ENCODE results near the gene FGF19. TPM values are rescaled to one million over a fixed set of nuclear protein-coding genes. Genes with fewer than 3 reads are reported as not detected.

Gene FGF19
- total RNA-seq, 8 experiments from 2014 or later, result 0.20 to 1.1 (median 0.35) TPM; not detected in 2

DNA sequence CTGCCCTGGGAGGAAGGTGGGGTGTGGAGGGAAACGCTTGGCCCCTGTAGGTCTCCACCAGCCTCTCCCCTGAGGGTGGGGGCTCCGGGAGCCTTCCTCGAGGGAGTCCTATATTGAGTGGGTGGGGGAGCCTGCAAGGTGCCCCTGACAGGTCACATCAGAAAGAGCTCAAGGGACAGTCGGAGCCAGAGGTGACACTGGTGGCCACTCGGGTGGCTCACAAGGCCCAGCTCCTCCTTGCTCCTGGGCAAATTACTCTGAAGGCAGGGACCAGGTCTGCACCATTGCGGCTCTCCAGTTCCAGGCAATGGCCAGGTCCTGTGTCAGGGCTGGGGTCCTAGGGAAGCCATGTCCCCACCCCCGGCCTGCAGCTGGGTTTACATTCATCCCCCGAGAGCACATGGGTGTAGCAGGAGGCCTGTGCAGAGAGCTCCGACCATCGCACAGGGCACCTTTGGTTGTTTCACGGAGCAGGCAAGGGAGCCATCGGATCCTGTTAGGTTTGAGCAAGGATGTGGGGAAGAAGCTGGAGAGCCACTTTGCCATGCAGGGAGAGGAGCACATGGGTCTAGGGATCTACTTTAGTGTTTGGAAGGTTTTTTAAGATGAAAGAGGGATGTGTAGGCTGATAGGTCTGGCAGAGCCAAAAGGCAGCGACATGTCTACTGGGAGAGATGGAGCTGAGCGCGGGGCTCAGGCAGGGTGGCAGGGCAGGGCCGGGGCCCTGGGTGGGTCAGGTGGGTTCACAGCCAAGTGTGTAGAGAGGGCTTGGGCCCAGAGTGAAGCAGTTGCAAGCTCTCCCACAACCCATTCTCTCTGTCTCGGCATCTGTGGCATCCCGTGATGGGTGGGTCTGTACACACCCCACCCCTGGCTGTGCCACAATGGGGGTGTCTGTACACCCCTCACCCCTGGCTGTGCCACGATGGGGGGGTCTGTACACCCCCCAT, 48.1 kb downstream of the FGF19 start:
- Histone ChIP-seq H3K27ac (no peak overlapping the region), H3K4me3 (no peak overlapping the region), H3K4me1 (replicated peaks in 1 of 2) (peaks cover 12 to 26% of the 10 kb centered on the region in 2 donors)
- ATAC-seq (replicated peaks in 6 of 8), result peak in 3 of 8 experiments; percentile 8 to 12 (median 9)
- in situ Hi-C loops (cut with MboI; ENCODE audit: low pct_unique_long_range_greater_than_20kb in 2 of 9, low sequenced_read_pairs in 9 of 9, unreplicated experiment in 9 of 9), result loop anchor here in 5 of 9 experiments (10.0 to 25.0 kb wide), 4 partner anchors 368 to 1393 kb away; partner anchors contain the start of genes C11orf24 (in 1 of the 5) and MYEOV (in 1 of the 5)
- WGBS, 10 experiments, result 80 to 100% (median 94%) methylated on average over 1 to 10 of the region's 19 CpGs; no CpG with 5 or more reads in 3 of the 10 experiments

DNA sequence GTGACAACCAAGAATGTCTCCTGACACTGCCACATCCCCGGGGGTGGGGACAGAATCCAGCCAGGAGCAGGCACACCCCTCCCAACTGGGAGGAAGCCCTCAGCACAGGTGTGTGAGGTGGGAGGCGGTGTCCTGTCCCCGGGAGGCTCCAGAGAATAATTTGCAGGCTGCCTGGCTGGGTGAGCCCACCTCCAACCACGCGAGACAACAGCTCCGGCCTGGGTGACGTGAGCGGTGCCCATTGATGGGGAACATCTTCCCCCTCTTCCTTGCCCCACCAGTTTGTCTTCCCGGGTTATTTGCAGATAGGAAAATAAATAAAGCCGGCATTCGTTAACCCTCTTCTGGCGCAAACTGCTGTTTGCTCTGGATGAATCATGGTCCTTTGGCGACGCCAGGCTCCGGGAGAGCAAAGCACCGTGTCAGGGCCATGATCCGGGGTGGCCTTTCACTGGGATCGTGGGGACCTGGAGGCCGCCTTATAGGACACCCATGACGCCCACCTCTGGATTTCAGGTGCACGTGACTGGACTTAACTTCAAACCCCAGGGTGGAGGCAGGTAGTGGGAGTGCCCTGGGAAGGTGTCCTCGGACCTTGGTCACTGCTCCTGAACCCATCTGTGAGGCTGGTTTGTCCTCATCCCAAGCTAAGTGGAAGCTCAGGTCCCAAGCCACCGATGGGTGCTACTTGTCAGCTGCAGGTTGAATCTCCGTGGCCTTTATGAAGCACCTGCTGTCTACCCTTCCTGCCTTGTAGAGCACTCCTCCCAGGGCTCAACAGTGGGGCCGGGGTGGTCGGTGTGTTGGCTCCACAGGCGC, 49.0 kb downstream of the FGF19 start:
- Histone ChIP-seq H3K4me3 (no peak overlapping the region), H3K4me1 (replicated peaks in 1 of 2) (peaks cover 12 to 26% of the 10 kb centered on the region in 2 donors), H3K27ac (no peak overlapping the region)
- peak in 3 of 8 experiments; percentile 1 to 5 (median 3) for ATAC-seq (replicated peaks in 6 of 8)
- in situ Hi-C loops (cut with MboI; ENCODE audit: low pct_unique_long_range_greater_than_20kb in 2 of 9, low sequenced_read_pairs in 9 of 9, unreplicated experiment in 9 of 9), result loop anchor here in 5 of 9 experiments (10.0 to 25.0 kb wide), 4 partner anchors 368 to 1393 kb away; partner anchors contain the start of genes C11orf24 (in 1 of the 5) and MYEOV (in 1 of the 5)
- WGBS, 10 experiments, result 62 to 93% (median 80%) methylated on average over 1 to 19 of the region's 27 CpGs; no CpG with 5 or more reads in 4 of the 10 experiments

DNA sequence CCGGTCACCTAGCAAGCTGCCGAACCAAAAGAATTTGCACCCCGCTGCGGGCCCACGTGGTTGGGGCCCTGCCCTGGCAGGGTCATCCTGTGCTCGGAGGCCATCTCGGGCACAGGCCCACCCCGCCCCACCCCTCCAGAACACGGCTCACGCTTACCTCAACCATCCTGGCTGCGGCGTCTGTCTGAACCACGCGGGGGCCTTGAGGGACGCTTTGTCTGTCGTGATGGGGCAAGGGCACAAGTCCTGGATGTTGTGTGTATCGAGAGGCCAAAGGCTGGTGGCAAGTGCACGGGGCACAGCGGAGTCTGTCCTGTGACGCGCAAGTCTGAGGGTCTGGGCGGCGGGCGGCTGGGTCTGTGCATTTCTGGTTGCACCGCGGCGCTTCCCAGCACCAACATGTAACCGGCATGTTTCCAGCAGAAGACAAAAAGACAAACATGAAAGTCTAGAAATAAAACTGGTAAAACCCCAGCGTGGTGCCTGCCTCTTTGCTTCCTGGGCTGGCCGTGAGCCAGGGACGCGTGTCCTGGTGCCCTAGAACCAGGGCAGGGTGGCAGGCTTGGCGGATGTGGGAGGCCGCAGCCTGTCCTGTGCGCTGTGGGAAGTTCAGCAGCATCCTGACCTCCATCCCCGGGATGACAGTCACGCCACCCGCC, 49.7 kb downstream of the FGF19 start:
- 67 to 100% (median 88%) methylated on average over 1 to 13 of the region's 38 CpGs; no CpG with 5 or more reads in 4 of the 10 experiments for WGBS, 10 experiments
- no peak overlapping the region for H3K27ac ChIP-seq
- H3K4me3 ChIP-seq, result no peak overlapping the region
- H3K4me1 ChIP-seq (replicated peaks in 1 of 2), result peaks cover 12 to 25% of the 10 kb centered on the region in 2 donors
- ATAC-seq (replicated peaks in 6 of 8), result no peak
- in situ Hi-C loops (cut with MboI; ENCODE audit: low pct_unique_long_range_greater_than_20kb in 2 of 9, low sequenced_read_pairs in 9 of 9, unreplicated experiment in 9 of 9), result loop anchor here in 5 of 9 experiments (10.0 to 25.0 kb wide), 4 partner anchors 367 to 1392 kb away; partner anchors contain the start of genes C11orf24 (in 1 of the 5) and MYEOV (in 1 of the 5)

DNA sequence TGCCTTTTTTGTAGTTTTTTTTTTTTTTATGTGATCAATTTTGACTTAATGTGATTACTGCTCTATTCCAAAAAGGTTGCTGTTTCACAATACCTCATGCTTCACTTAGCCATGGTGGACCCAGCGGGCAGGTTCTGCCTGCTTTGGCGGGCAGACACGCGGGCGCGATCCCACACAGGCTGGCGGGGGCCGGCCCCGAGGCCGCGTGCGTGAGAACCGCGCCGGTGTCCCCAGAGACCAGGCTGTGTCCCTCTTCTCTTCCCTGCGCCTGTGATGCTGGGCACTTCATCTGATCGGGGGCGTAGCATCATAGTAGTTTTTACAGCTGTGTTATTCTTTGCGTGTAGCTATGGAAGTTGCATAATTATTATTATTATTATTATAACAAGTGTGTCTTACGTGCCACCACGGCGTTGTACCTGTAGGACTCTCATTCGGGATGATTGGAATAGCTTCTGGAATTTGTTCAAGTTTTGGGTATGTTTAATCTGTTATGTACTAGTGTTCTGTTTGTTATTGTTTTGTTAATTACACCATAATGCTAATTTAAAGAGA, 50.3 kb downstream of the FGF19 start:
- H3K4me1 ChIP-seq (replicated peaks in 1 of 2), result peaks cover 10 to 20% of the 10 kb centered on the region in 2 donors
- 83 to 100% (median 93%) methylated on average over 1 to 21 of the region's 23 CpGs; no CpG with 5 or more reads in 2 of the 10 experiments for WGBS, 10 experiments
- H3K27ac ChIP-seq, result no peak overlapping the region
- no peak for ATAC-seq (replicated peaks in 6 of 8)
- in situ Hi-C loops (cut with MboI; ENCODE audit: low pct_unique_long_range_greater_than_20kb in 2 of 9, low sequenced_read_pairs in 9 of 9, unreplicated experiment in 9 of 9), result loop anchor here in 5 of 9 experiments (10.0 to 25.0 kb wide), 4 partner anchors 366 to 1391 kb away; partner anchors contain the start of genes C11orf24 (in 1 of the 5) and MYEOV (in 1 of the 5)
- no peak overlapping the region for H3K4me3 ChIP-seq

DNA sequence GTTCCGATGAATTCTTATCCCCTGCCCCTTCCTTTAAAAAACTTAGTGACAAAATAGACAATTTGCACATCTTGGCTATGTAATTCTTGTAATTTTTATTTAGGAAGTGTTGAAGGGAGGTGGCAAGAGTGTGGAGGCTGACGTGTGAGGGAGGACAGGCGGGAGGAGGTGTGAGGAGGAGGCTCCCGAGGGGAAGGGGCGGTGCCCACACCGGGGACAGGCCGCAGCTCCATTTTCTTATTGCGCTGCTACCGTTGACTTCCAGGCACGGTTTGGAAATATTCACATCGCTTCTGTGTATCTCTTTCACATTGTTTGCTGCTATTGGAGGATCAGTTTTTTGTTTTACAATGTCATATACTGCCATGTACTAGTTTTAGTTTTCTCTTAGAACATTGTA, 50.8 kb downstream of the FGF19 start:
- Histone ChIP-seq H3K4me3 (no peak overlapping the region), H3K4me1 (replicated peaks in 1 of 2) (peaks cover 10 to 20% of the 10 kb centered on the region in 2 donors), H3K27ac (no peak overlapping the region)
- no peak for ATAC-seq (replicated peaks in 6 of 8)
- WGBS, 10 experiments, result 45 to 100% (median 89%) methylated on average over 1 to 8 of the region's 11 CpGs; no CpG with 5 or more reads in 1 of the 10 experiments
- in situ Hi-C loops (cut with MboI; ENCODE audit: low pct_unique_long_range_greater_than_20kb in 2 of 9, low sequenced_read_pairs in 9 of 9, unreplicated experiment in 9 of 9), result loop anchor here in 5 of 9 experiments (10.0 to 25.0 kb wide), 4 partner anchors 366 to 1391 kb away; partner anchors contain the start of genes C11orf24 (in 1 of the 5) and MYEOV (in 1 of the 5)

DNA sequence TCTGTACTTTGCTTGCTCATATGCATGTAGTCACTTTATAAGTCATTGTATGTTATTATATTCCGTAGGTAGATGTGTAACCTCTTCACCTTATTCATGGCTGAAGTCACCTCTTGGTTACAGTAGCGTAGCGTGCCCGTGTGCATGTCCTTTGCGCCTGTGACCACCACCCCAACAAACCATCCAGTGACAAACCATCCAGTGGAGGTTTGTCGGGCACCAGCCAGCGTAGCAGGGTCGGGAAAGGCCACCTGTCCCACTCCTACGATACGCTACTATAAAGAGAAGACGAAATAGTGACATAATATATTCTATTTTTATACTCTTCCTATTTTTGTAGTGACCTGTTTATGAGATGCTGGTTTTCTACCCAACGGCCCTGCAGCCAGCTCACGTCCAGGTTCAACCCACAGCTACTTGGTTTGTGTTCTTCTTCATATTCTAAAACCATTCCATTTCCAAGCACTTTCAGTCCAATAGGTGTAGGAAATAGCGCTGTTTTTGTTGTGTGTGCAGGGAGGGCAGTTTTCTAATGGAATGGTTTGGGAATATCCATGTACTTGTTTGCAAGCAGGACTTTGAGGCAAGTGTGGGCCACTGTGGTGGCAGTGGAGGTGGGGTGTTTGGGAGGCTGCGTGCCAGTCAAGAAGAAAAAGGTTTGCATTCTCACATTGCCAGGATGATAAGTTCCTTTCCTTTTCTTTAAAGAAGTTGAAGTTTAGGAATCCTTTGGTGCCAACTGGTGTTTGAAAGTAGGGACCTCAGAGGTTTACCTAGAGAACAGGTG, 51.8 kb downstream of the FGF19 start:
- WGBS, 10 experiments, result 80 to 100% (median 97%) methylated on average over 1 to 12 of the region's 15 CpGs
- no peak for ATAC-seq (replicated peaks in 6 of 8)
- H3K4me1 ChIP-seq (replicated peaks in 1 of 2), result peaks cover 9 to 11% of the 10 kb centered on the region in 2 donors
- H3K4me3 ChIP-seq, result no peak overlapping the region
- in situ Hi-C loops (cut with MboI; ENCODE audit: low pct_unique_long_range_greater_than_20kb in 2 of 9, low sequenced_read_pairs in 9 of 9, unreplicated experiment in 9 of 9), result loop anchor here in 5 of 9 experiments (10.0 to 25.0 kb wide), 4 partner anchors 365 to 1390 kb away; partner anchors contain the start of genes C11orf24 (in 1 of the 5) and MYEOV (in 1 of the 5)
- no peak overlapping the region for H3K27ac ChIP-seq

DNA sequence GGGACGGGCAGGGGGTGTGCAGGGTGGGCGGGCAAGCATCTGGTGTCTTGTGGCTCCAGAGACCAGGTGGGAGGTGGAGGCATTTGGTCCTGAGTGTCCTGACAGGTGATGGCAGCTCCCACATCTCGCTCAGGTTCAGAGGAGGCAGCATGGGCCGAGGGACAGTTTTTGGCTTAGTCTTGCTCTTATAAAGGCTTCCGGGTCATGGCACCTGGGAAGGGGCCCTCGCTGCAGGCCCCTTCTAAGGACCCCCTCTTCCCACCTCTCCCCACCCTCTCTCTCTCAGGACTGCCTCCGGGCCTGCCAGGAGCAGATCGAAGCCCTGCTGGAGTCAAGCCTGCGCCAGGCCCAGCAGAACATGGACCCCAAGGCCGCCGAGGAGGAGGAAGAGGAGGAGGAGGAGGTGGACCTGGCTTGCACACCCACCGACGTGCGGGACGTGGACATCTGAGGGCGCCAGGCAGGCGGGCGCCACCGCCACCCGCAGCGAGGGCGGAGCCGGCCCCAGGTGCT, 52.9 kb downstream of the FGF19 start:
- ATAC-seq (replicated peaks in 6 of 8), result no peak
- H3K4me1 ChIP-seq (replicated peaks in 1 of 2), result peaks cover 13 to 17% of the 10 kb centered on the region in 2 donors
- in situ Hi-C loops (cut with MboI; ENCODE audit: low pct_unique_long_range_greater_than_20kb in 2 of 9, low sequenced_read_pairs in 9 of 9, unreplicated experiment in 9 of 9), result loop anchor here in 5 of 9 experiments (10.0 to 25.0 kb wide), 4 partner anchors 364 to 1389 kb away; partner anchors contain the start of genes C11orf24 (in 1 of the 5) and MYEOV (in 1 of the 5)
- no peak overlapping the region for H3K4me3 ChIP-seq
- no peak overlapping the region for H3K27ac ChIP-seq
- 80 to 90% methylated on average over 1 to 8 of the region's 23 CpGs; no CpG with 5 or more reads in 8 of the 10 experiments for WGBS, 10 experiments

DNA sequence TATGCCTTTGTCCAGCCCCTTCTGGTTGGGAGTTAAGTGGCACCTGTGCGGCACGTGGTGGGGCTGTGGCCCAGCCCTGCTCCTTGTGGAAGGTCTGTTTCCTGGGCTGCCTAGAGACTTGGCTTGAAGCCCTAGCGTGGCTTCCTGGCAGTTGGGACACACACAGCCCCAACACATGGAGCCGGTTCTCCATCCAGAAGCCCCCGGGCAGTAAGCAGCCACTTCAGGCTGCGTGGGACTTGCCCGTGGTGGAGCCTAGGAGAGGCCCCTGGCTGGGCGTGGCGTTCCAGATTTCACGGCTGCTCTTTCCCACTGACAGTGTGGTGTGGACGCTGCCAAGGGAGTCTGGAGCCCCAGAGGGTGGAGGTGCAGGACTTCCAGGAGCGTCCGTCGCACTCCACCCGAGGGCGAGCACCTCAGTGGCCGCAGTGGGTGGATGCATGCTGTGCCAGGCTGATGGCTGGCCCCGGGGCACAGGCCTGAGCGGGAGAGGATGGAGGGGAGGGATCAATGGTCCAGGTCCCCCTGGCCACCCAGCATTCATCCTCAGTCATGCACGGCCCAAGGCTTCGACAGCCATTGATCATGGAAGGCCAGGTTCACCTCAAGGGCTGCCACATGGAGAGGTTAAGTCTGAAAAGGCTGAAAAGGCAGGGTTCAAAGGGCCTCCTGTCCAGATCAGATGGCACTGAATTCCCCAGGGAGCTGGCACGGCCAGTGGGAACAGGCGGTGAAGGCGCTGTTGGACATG, 53.6 kb downstream of the FGF19 start:
- in situ Hi-C loops (cut with MboI; ENCODE audit: low pct_unique_long_range_greater_than_20kb in 2 of 9, low sequenced_read_pairs in 9 of 9, unreplicated experiment in 9 of 9), result loop anchor here in 5 of 9 experiments (10.0 to 25.0 kb wide), 4 partner anchors 363 to 1388 kb away; partner anchors contain the start of genes C11orf24 (in 1 of the 5) and MYEOV (in 1 of the 5)
- 0 to 100% (median 78%) methylated on average over 1 to 9 of the region's 24 CpGs; no CpG with 5 or more reads in 6 of the 10 experiments for WGBS, 10 experiments
- peak in 3 of 8 experiments; percentile 2 to 13 (median 9) for ATAC-seq (replicated peaks in 6 of 8)

DNA sequence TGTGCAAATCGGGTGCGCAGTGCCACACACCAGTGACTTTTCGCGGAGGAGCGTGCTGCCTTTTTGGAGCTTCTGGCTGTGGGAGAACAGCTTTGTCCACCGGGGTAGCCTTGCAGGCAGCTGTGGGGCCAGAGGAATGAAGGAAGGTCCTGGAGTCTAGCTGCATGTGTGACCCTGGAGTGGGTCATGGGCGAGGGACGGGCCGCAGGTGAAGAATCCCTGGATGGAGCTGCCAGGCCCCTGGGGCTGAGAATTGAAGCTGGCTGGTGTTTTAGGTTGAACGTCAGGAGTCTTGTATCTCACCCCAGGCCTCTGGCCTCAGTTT, 54.3 kb downstream of the FGF19 start:
- no peak for ATAC-seq (replicated peaks in 6 of 8)
- WGBS, 10 experiments, result 93 to 100% (median 100%) methylated on average over 2 to 7 of the region's 10 CpGs; no CpG with 5 or more reads in 5 of the 10 experiments
- H3K4me1 ChIP-seq (replicated peaks in 1 of 2), result peaks cover 24 to 31% of the 10 kb centered on the region in 2 donors
- H3K27ac ChIP-seq, result no peak overlapping the region
- in situ Hi-C loops (cut with MboI; ENCODE audit: low pct_unique_long_range_greater_than_20kb in 2 of 9, low sequenced_read_pairs in 9 of 9, unreplicated experiment in 9 of 9), result loop anchor here in 2 of 9 experiments (10.0 kb wide), 2 partner anchors 545 to 555 kb away; no protein-coding TSS in a partner anchor
- no peak overlapping the region for H3K4me3 ChIP-seq

More for the DNA sequence above, 53.6 kb downstream of the FGF19 start:
- no peak overlapping the region for H3K4me3 ChIP-seq
- no peak overlapping the region for H3K27ac ChIP-seq
- peaks cover 17 to 23% of the 10 kb centered on the region in 2 donors for H3K4me1 ChIP-seq (replicated peaks in 1 of 2)
